HEK293 (cell line): ENCODE measurements around the gene EMSY.

ENCODE experiments used
- CTCF ChIA-PET: fragments of 350-600 bp; formaldehyde crosslinking; extraction: SDS; loops from one replicate; lab custom pipeline; 2021; ENCODE audit warnings: antibody characterized with exemption; lab: Yijun Ruan, JAX
- POLR2A ChIA-PET: fragments of 300-600 bp; formaldehyde crosslinking; extraction: SDS; loops from one replicate; lab custom pipeline; 2020; ENCODE audit warnings: antibody characterized with exemption, inconsistent platforms; lab: Yijun Ruan, JAX
- H3K27ac ChIP-seq: fragments of 200-500 bp; sonication (Bioruptor generic); 2 replicates; pipeline ENCODE4 v1.5.1; 2014; ENCODE audit warnings: low read depth, low read length, control low read depth, inconsistent platforms; ENCODE audit errors: extremely low read depth
- H3K36me3 ChIP-seq, 2 experiments: fragments of 200-500 bp in 1 of 2; sonication (Bioruptor generic) in 1 of 2; 1 replicate in 1 of 2; 2 replicates in 1 of 2; pipeline ENCODE4 v1.5.1; 2014 to 2017; ENCODE audit warnings: inconsistent platforms in 2 of 2, low read length in 2 of 2; ENCODE audit not compliant: control insufficient read depth in 2 of 2, insufficient read depth in 1 of 2
- H3K4me1 ChIP-seq: fragments of 200-500 bp; sonication (Bioruptor generic); 2 replicates; pipeline ENCODE4 v1.5.1; 2014; ENCODE audit warnings: mild to moderate bottlenecking, low read length, inconsistent platforms; ENCODE audit not compliant: control insufficient read depth, insufficient read depth
- H3K4me3 ChIP-seq: 2 replicates; pipeline ENCODE4 v1.5.1; 2011; ENCODE audit warnings: low read depth, mild to moderate bottlenecking, control low read depth, low read length, moderate library complexity
- H3K9me3 ChIP-seq: fragments of 200-500 bp; sonication (Bioruptor generic); 2 replicates; pipeline ENCODE4 v1.5.1; 2014; ENCODE audit warnings: low read depth, low read length, inconsistent platforms; ENCODE audit not compliant: control insufficient read depth, insufficient read depth
- ATF2 ChIP-seq: fragments of 450-650 bp; formaldehyde crosslinking; IDR thresholded peaks from 2 replicates; pipeline ENCODE4 v1.5.1; 2016; ENCODE audit warnings: missing biosample characterization, missing genetic modification characterization, low read depth
- BCL11B ChIP-seq: fragments of 450-650 bp; formaldehyde crosslinking; IDR thresholded peaks from 2 replicates; pipeline ENCODE4 v1.5.1; 2016; ENCODE audit warnings: low read depth, missing biosample characterization, missing genetic modification characterization
- EGR2 ChIP-seq: fragments of 450-650 bp; formaldehyde crosslinking; IDR thresholded peaks from 2 replicates; pipeline ENCODE4 v1.5.1; 2016; ENCODE audit warnings: low read depth, missing biosample characterization, missing genetic modification characterization
- KLF9 ChIP-seq: fragments of 450-650 bp; formaldehyde crosslinking; IDR thresholded peaks from 2 replicates; pipeline ENCODE4 v1.5.1; 2016; ENCODE audit warnings: missing biosample characterization, missing genetic modification characterization, low read depth
- PATZ1 ChIP-seq: fragments of 450-650 bp; formaldehyde crosslinking; IDR thresholded peaks from 2 replicates; pipeline ENCODE4 v1.5.1; 2016; ENCODE audit warnings: missing biosample characterization, missing genetic modification characterization
- SALL2 ChIP-seq: fragments of 450-650 bp; formaldehyde crosslinking; IDR thresholded peaks from 2 replicates; pipeline ENCODE4 v1.5.0; 2017; ENCODE audit warnings: missing biosample characterization, mild to moderate bottlenecking, missing genetic modification characterization, borderline replicate concordance
- SP3 ChIP-seq: fragments of 450-650 bp; formaldehyde crosslinking; IDR thresholded peaks from 2 replicates; pipeline ENCODE4 v1.5.1; 2016; ENCODE audit warnings: missing biosample characterization, missing genetic modification characterization
- SP7 ChIP-seq: fragments of 450-650 bp; formaldehyde crosslinking; IDR thresholded peaks from 2 replicates; pipeline ENCODE4 v1.5.1; 2016; ENCODE audit warnings: missing biosample characterization, missing genetic modification characterization
- TRIM28 ChIP-seq: IDR thresholded peaks from 2 replicates; pipeline ENCODE4 v1.6.1; 2011; ENCODE audit warnings: low read length, control low read depth, borderline replicate concordance
- WT1 ChIP-seq: fragments of 450-650 bp; formaldehyde crosslinking; IDR thresholded peaks from 2 replicates; pipeline ENCODE4 v1.5.1; 2016; ENCODE audit warnings: missing biosample characterization, missing genetic modification characterization
- ZBTB20 ChIP-seq: fragments of 450-650 bp; formaldehyde crosslinking; IDR thresholded peaks from 2 replicates; pipeline ENCODE4 v1.5.1; 2016; ENCODE audit warnings: missing biosample characterization, missing genetic modification characterization
- ZFP69B ChIP-seq: fragments of 450-650 bp; formaldehyde crosslinking; IDR thresholded peaks from 2 replicates; pipeline ENCODE4 v1.5.1; 2016; ENCODE audit warnings: missing biosample characterization, missing genetic modification characterization
- ZIC2 ChIP-seq: fragments of 450-650 bp; formaldehyde crosslinking; IDR thresholded peaks from 2 replicates; pipeline ENCODE4 v1.5.1; 2016; ENCODE audit warnings: missing biosample characterization, missing genetic modification characterization
- ZNF121 ChIP-seq: fragments of 450-650 bp; formaldehyde crosslinking; IDR thresholded peaks from 2 replicates; pipeline ENCODE4 v1.5.1; 2016; ENCODE audit warnings: missing biosample characterization, missing genetic modification characterization
- ZNF175 ChIP-seq: fragments of 450-650 bp; formaldehyde crosslinking; IDR thresholded peaks from 2 replicates; pipeline ENCODE4 v1.5.1; 2016; ENCODE audit warnings: missing biosample characterization, missing genetic modification characterization
- ZNF18 ChIP-seq: fragments of 450-650 bp; formaldehyde crosslinking; IDR thresholded peaks from 2 replicates; pipeline ENCODE4 v1.5.1; 2016; ENCODE audit warnings: missing biosample characterization, missing genetic modification characterization
- ZNF223 ChIP-seq: fragments of 450-650 bp; formaldehyde crosslinking; IDR thresholded peaks from 2 replicates; pipeline ENCODE4 v1.5.1; 2016; ENCODE audit warnings: missing biosample characterization, missing genetic modification characterization
- ZNF266 ChIP-seq: fragments of 450-650 bp; formaldehyde crosslinking; IDR thresholded peaks from 2 replicates; pipeline ENCODE4 v1.5.1; 2016; ENCODE audit warnings: missing biosample characterization, missing genetic modification characterization, low read depth
- ZNF274 ChIP-seq, 2 experiments: fragments of 200-500 bp in 1 of 2; fragments of 450-650 bp in 1 of 2; sonication (Bioruptor generic) in 1 of 2; formaldehyde crosslinking in 1 of 2; IDR thresholded peaks; 2 replicates each; pipeline versions ENCODE4 v1.5.1 to v1.6.1; 2014 to 2016; ENCODE audit warnings: borderline replicate concordance in 1 of 2, inconsistent platforms in 1 of 2, low read length in 1 of 2, missing biosample characterization in 1 of 2, missing genetic modification characterization in 1 of 2
- ZNF311 ChIP-seq: fragments of 450-650 bp; formaldehyde crosslinking; IDR thresholded peaks from 2 replicates; pipeline ENCODE4 v1.5.1; 2017; ENCODE audit warnings: missing biosample characterization, missing genetic modification characterization, borderline replicate concordance
- ZNF354C ChIP-seq: fragments of 450-650 bp; formaldehyde crosslinking; IDR thresholded peaks from 2 replicates; pipeline ENCODE4 v1.5.1; 2016; ENCODE audit warnings: missing biosample characterization, missing genetic modification characterization, low read depth, borderline replicate concordance
- ZNF473 ChIP-seq: fragments of 450-650 bp; formaldehyde crosslinking; IDR thresholded peaks from 2 replicates; pipeline ENCODE4 v1.5.1; 2017; ENCODE audit warnings: missing biosample characterization, missing genetic modification characterization
- ZNF48 ChIP-seq: fragments of 450-650 bp; formaldehyde crosslinking; IDR thresholded peaks from 2 replicates; pipeline ENCODE4 v1.5.1; 2016; ENCODE audit warnings: missing biosample characterization, missing genetic modification characterization
- ZNF561 ChIP-seq: fragments of 450-650 bp; IDR thresholded peaks from 2 replicates; pipeline ENCODE4 v1.5.1; 2018; ENCODE audit warnings: missing biosample characterization, missing genetic modification characterization, borderline replicate concordance
- ZNF621 ChIP-seq: fragments of 450-650 bp; formaldehyde crosslinking; IDR thresholded peaks from 2 replicates; pipeline ENCODE4 v1.5.1; 2017; ENCODE audit warnings: missing biosample characterization, missing genetic modification characterization
- ZNF658 ChIP-seq: fragments of 450-650 bp; formaldehyde crosslinking; IDR thresholded peaks from 2 replicates; pipeline ENCODE4; 2016; ENCODE audit warnings: missing biosample characterization, missing genetic modification characterization
- ZNF692 ChIP-seq: fragments of 450-650 bp; formaldehyde crosslinking; IDR thresholded peaks from 2 replicates; pipeline ENCODE4 v1.5.1; 2016; ENCODE audit warnings: missing biosample characterization, missing genetic modification characterization
- ZNF785 ChIP-seq: fragments of 450-650 bp; formaldehyde crosslinking; IDR thresholded peaks from 2 replicates; pipeline ENCODE4 v1.5.1; 2016; ENCODE audit warnings: missing biosample characterization, missing genetic modification characterization
- ZSCAN18 ChIP-seq: fragments of 450-650 bp; formaldehyde crosslinking; IDR thresholded peaks from 2 replicates; pipeline ENCODE4 v1.5.1; 2016; ENCODE audit warnings: missing biosample characterization, missing genetic modification characterization

EMSY gene

GRCh38 chr11:76455931-76456330, 11.1 kb downstream of the EMSY start:
- ChIA-PET POLR2A (interaction anchor here (2.0 kb wide), 1 partner anchor 10 kb away, joined by 11 read pairs; no protein-coding TSS in a partner anchor), CTCF (no interaction called here)
- H3K36me3 ChIP-seq = peaks cover 0 to 49% of the 10 kb centered on the region in 2 experiments; a peak in 2 of 3 replicates

GRCh38 chr11:76456571-76456970, 11.8 kb downstream of the EMSY start:
- Histone ChIP-seq H3K27ac (no peak overlapping the region), H3K36me3 (peaks cover 0 to 44% of the 10 kb centered on the region in 2 experiments; a peak in 2 of 3 replicates), H3K4me3 (no peak overlapping the region), H3K4me1 (0 out of 2 replicates have a peak, but pooled peaks cover 2% of the 10 kb centered on the region), H3K9me3 (no peaks in the 10 kb centered on the region)
- CTCF ChIA-PET = interaction anchor here (0.6 kb wide), 1 partner anchor 70 kb away, joined by 3 read pairs; no protein-coding TSS in a partner anchor
- POLR2A ChIA-PET = interaction anchor here (2.0 kb wide), 1 partner anchor 11 kb away, joined by 11 read pairs; no protein-coding TSS in a partner anchor
- no peak for TF ChIP-seq ZNF473 (tag by site-specific recombination)
- TF ChIP-seq TRIM28 = no peak
- no peak for TF ChIP-seq ZNF223
- no peak for TF ChIP-seq KLF9 (tag by site-specific recombination)
- TF ChIP-seq ZNF692 (tag by site-specific recombination) = no peak
- TF ChIP-seq ZNF658 (tag by site-specific recombination) = no peak
- no peak for TF ChIP-seq ZNF48
- no peak for TF ChIP-seq ZNF266 (tag by site-specific recombination)
- no peak for TF ChIP-seq ZNF561 (tag by site-specific recombination)
- TF ChIP-seq ZFP69B (tag by site-specific recombination) = no peak
- TF ChIP-seq WT1 = no peak

More at GRCh38 chr11:76455931-76456330, 11.1 kb downstream of the EMSY start:
- Histone ChIP-seq H3K9me3 (no peaks in the 10 kb centered on the region), H3K27ac (no peak overlapping the region), H3K4me3 (no peak overlapping the region), H3K4me1 (0 out of 2 replicates have a peak, but pooled peaks cover 2% of the 10 kb centered on the region)
- TF ChIP-seq ATF2 (tag by site-specific recombination) = no peak
- no peak for TF ChIP-seq PATZ1 (tag by site-specific recombination)
- no peak for TF ChIP-seq ZNF311 (tag by site-specific recombination)
- no peak for TF ChIP-seq ZNF121
- no peak for TF ChIP-seq ZNF785 (tag by site-specific recombination)
- TF ChIP-seq SP3 = no peak
- TF ChIP-seq ZNF274 (IDR thresholded peaks at IDR 0.05; ENCODE audit: low read length) = no peak
- TF ChIP-seq ZNF274 (tag by site-specific recombination; IDR thresholded peaks at IDR 0.05; ENCODE audit: borderline replicate concordance) = no peak
- TF ChIP-seq ZNF354C (tag by site-specific recombination) = no peak
- no peak for TF ChIP-seq SP7 (tag by site-specific recombination)
- TF ChIP-seq EGR2 (tag by site-specific recombination) = no peak
- TF ChIP-seq ZNF175 (tag by site-specific recombination) = no peak
- no peak for TF ChIP-seq SALL2
- no peak for TF ChIP-seq ZNF621 (tag by site-specific recombination)
- TF ChIP-seq ZNF18 = no peak
- no peak for TF ChIP-seq ZIC2 (tag by site-specific recombination)
- TF ChIP-seq ZNF266 (tag by site-specific recombination) = no peak
- no peak for TF ChIP-seq ZBTB20 (tag by site-specific recombination)
- TF ChIP-seq BCL11B (tag by site-specific recombination) = no peak
- TF ChIP-seq ZSCAN18 = no peak
